Measurements from ENCODE around the gene TBCK.

Gene TBCK

GRCh38 chr4:106286611-106287010 is 29.4 kb downstream of the TBCK start:
- no peak for DNase-seq (ENCODE audit: low read depth in 2 of 2)

- DNase-seq (ENCODE audit: low read depth in 2 of 2), result no peak
These were observed 31.8 kb downstream of the TBCK start for GRCh38 chr4:106284227-106284626.

- no peak for DNase-seq (ENCODE audit: low read depth in 2 of 2)
These were observed 38.8 kb downstream of the TBCK start for GRCh38 chr4:106277140-106277675.

- DNase-seq (ENCODE audit: low read depth in 2 of 2), result no peak
These were observed 42.2 kb downstream of the TBCK start for GRCh38 chr4:106273831-106274230.

GRCh38 chr4:106270736-106271135 is 45.3 kb downstream of the TBCK start:
- DNase-seq (ENCODE audit: low read depth in 2 of 2), result no peak

- no peak for DNase-seq (ENCODE audit: low read depth in 2 of 2)
These were observed 46.3 kb downstream of the TBCK start for GRCh38 chr4:106269711-106270110.

GRCh38 chr4:106268786-106269185 is 47.2 kb downstream of the TBCK start:
- no peak for DNase-seq (ENCODE audit: low read depth in 2 of 2)

GRCh38 chr4:106266201-106266600 is 49.8 kb downstream of the TBCK start:
- no peak for DNase-seq (ENCODE audit: low read depth in 2 of 2)

GRCh38 chr4:106264331-106264728 is 51.7 kb downstream of the TBCK start:
- no peak for DNase-seq (ENCODE audit: low read depth in 2 of 2)

GRCh38 chr4:106263594-106264330 is 52.2 kb downstream of the TBCK start:
- DNase-seq (ENCODE audit: low read depth in 2 of 2), result no peak

GRCh38 chr4:106261980-106262379 is 54.0 kb downstream of the TBCK start:
- no peak for DNase-seq (ENCODE audit: low read depth in 2 of 2)

GRCh38 chr4:106258145-106259045 is 57.6 kb downstream of the TBCK start:
- no peak for DNase-seq (ENCODE audit: low read depth in 2 of 2)

GRCh38 chr4:106256190-106256589 is 59.8 kb downstream of the TBCK start:
- DNase-seq (ENCODE audit: low read depth in 2 of 2), result no peak

GRCh38 chr4:106255195-106255594 is 60.8 kb downstream of the TBCK start:
- no peak for DNase-seq (ENCODE audit: low read depth in 2 of 2)

GRCh38 chr4:106253364-106254129 is 62.5 kb downstream of the TBCK start:
- no peak for DNase-seq (ENCODE audit: low read depth in 2 of 2)

GRCh38 chr4:106247600-106247999 is 68.4 kb downstream of the TBCK start:
- no peak for DNase-seq (ENCODE audit: low read depth in 2 of 2)

GRCh38 chr4:106246441-106246840 is 69.6 kb downstream of the TBCK start:
- DNase-seq (ENCODE audit: low read depth in 2 of 2), result no peak

- DNase-seq (ENCODE audit: low read depth in 2 of 2), result no peak
These were observed 70.8 kb downstream of the TBCK start for GRCh38 chr4:106245176-106245575.

- DNase-seq (ENCODE audit: low read depth in 2 of 2), result no peak
These were observed 75.3 kb downstream of the TBCK start for GRCh38 chr4:106240699-106241098.

- DNase-seq (ENCODE audit: low read depth in 2 of 2), result no peak
These were observed 77.1 kb downstream of the TBCK start for GRCh38 chr4:106238820-106239420.

GRCh38 chr4:106231931-106232330 is 84.1 kb downstream of the TBCK start:
- no peak for DNase-seq (ENCODE audit: low read depth in 2 of 2)

GRCh38 chr4:106222548-106222947 is 93.5 kb downstream of the TBCK start:
- DNase-seq (ENCODE audit: low read depth in 2 of 2), result no peak

Data from stimulated activated CD8-positive, alpha-beta memory T cell treated with anti-CD3 and anti-CD28 coated beads, Interleukin-2, amount 100 ng/mL, for 1 hour (primary cell).